HepG2 (cell line): ENCODE data around the gene KBTBD2. TPM values are rescaled to one million over a fixed set of nuclear protein-coding genes. Genes with fewer than 3 reads are reported as not detected.

ENCODE experiments used
- ATF7 ChIP-seq, 2 experiments: fragments of 450-650 bp in 1 of 2; sonication (generic) in 1 of 2; formaldehyde crosslinking in 1 of 2; IDR thresholded peaks; 2 replicates each; pipeline versions ENCODE4 v1.4.0 to v1.6.1; 2016 to 2020; ENCODE audit warnings: antibody characterized with exemption in 1 of 2, mild to moderate bottlenecking in 1 of 2, missing genetic modification reagents in 1 of 2
- ATF7-NPFF ChIP-seq: sonication (generic); formaldehyde crosslinking; IDR thresholded peaks from 2 replicates; pipeline ENCODE4 v1.8.1; 2023; ENCODE audit warnings: mild to moderate bottlenecking, low read depth, missing genetic modification reagents, moderate library complexity
- BCL6 ChIP-seq: IDR thresholded peaks from 2 replicates; pipeline ENCODE4 v1.6.1; 2016; ENCODE audit warnings: missing genetic modification reagents, missing compliant biosample characterization
- EED ChIP-seq: sonication (generic); formaldehyde crosslinking; IDR thresholded peaks from 2 replicates; pipeline ENCODE4 v1.5.0; 2020; ENCODE audit warnings: mild to moderate bottlenecking, missing genetic modification reagents
- FOSL2 ChIP-seq: sonication (generic); formaldehyde crosslinking; IDR thresholded peaks from 2 replicates; pipeline ENCODE4 v1.4.0; 2020; ENCODE audit warnings: missing genetic modification reagents
- KDM6A ChIP-seq: IDR thresholded peaks from 2 replicates; pipeline ENCODE4 v1.6.1; 2016; ENCODE audit warnings: low read depth
- NFAT5 ChIP-seq: sonication (generic); formaldehyde crosslinking; IDR thresholded peaks from 2 replicates; pipeline ENCODE4 v1.4.0; 2020; ENCODE audit warnings: missing genetic modification reagents
- NFATC3 ChIP-seq: sonication (generic); formaldehyde crosslinking; IDR thresholded peaks from 2 replicates; pipeline ENCODE4 v1.5.1; 2020; ENCODE audit warnings: mild to moderate bottlenecking, missing genetic modification reagents
- POLR2AphosphoS2 ChIP-seq: IDR thresholded peaks from 2 replicates; pipeline ENCODE4 v1.6.1; 2011; ENCODE audit warnings: low read depth, low read length, improper control_type of control experiment
- RBM39 ChIP-seq: fragments of 200-400 bp; formaldehyde crosslinking; IDR thresholded peaks from one replicate; pipeline ENCODE4 v1.6.1; 2018; ENCODE audit warnings: antibody characterized with exemption, mild to moderate bottlenecking, low read depth, low read length; ENCODE audit not compliant: poor library complexity, severe bottlenecking
- SALL1 ChIP-seq: sonication (generic); formaldehyde crosslinking; IDR thresholded peaks from 2 replicates; pipeline ENCODE4 v1.8.0; 2022; ENCODE audit warnings: mild to moderate bottlenecking, missing genetic modification reagents
- TFDP2 ChIP-seq: sonication (generic); formaldehyde crosslinking; IDR thresholded peaks from 2 replicates; pipeline ENCODE4 v1.4.0; 2020; ENCODE audit warnings: missing genetic modification reagents
- YEATS4 ChIP-seq: sonication (generic); formaldehyde crosslinking; IDR thresholded peaks from 2 replicates; pipeline ENCODE4 v1.4.0; 2020; ENCODE audit warnings: missing genetic modification reagents, borderline replicate concordance
- ZBTB33 ChIP-seq: sonication (generic); formaldehyde crosslinking; IDR thresholded peaks from 2 replicates; pipeline ENCODE4 v1.4.0; 2020; ENCODE audit warnings: missing genetic modification reagents
- ZNF10 ChIP-seq: sonication (generic); formaldehyde crosslinking; IDR thresholded peaks from 2 replicates; pipeline ENCODE4 v1.4.0; 2020; ENCODE audit warnings: mild to moderate bottlenecking, low read depth, missing genetic modification reagents, borderline replicate concordance
- ZNF207 ChIP-seq: fragments of 450-650 bp; IDR thresholded peaks from 2 replicates; pipeline ENCODE4 v1.6.1; 2016; ENCODE audit warnings: antibody characterized with exemption, borderline replicate concordance
- ZNF253 ChIP-seq: sonication (generic); formaldehyde crosslinking; IDR thresholded peaks from 2 replicates; pipeline ENCODE4 v1.8.0; 2022; ENCODE audit warnings: mild to moderate bottlenecking, missing genetic modification reagents, borderline replicate concordance
- ZNF451 ChIP-seq: sonication (generic); formaldehyde crosslinking; IDR thresholded peaks from 2 replicates; pipeline ENCODE4 v1.5.0; 2020; ENCODE audit warnings: mild to moderate bottlenecking, missing genetic modification reagents
- ZNF770 ChIP-seq: sonication (generic); formaldehyde crosslinking; IDR thresholded peaks from 2 replicates; pipeline ENCODE4 v1.5.0; 2020; ENCODE audit warnings: mild to moderate bottlenecking, missing genetic modification reagents
- polyA plus RNA-seq, 8 experiments: library from polyadenylated mRNA; depleted of rRNA in 3 of 8; stranded (reverse) in 7 of 8; unstranded in 1 of 8; fragments of >200 nt; fragmentation: Illumina TruSeq in 4 of 8; extraction: Trizol in 4 of 8; gene quantifications; 2 replicates each; pipeline versions ENCODE4 v1.2.1 to v1.2.3, GENCODE V29; 2011 to 2016; ENCODE audit warnings: low read depth in 4 of 8, missing spikeins in 1 of 8, mixed read lengths in 1 of 8; ENCODE audit not compliant: insufficient read depth in 1 of 8
- total RNA-seq, 5 experiments: library from RNA; depleted of rRNA; stranded (reverse); fragments of >200 nt; fragmentation: Illumina TruSeq; extraction: Trizol; gene quantifications; 2 replicates each; pipeline ENCODE4 v1.2.3, GENCODE V29; 2016; ENCODE audit warnings: low read depth in 1 of 5

The KBTBD2 gene
- total and polyA plus RNA-seq, 2 of the 13 experiments (the other 11 are each of a cell fraction or from before 2014, with no cell fraction given), result 24.0 to 25.2 TPM

GRCh38 chr7:32891043-32891799 lies at the start of gene KBTBD2 (continued):
- no peak for TF ChIP-seq NFAT5 (CRISPR knock-in tag)
- TF ChIP-seq ZNF207, result no peak
- no peak for TF ChIP-seq ZNF451 (CRISPR knock-in tag)
- TF ChIP-seq ATF7-NPFF (CRISPR knock-in tag), result no peak; the same call in 1 of the 2 replicates
- no peak for TF ChIP-seq TFDP2 (CRISPR knock-in tag)
- TF ChIP-seq RBM39, result peak; percentile 18
- TF ChIP-seq BCL6, result no peak
- TF ChIP-seq SALL1 (CRISPR knock-in tag), result peak; percentile 19
- TF ChIP-seq YEATS4, result peak; percentile 28
- no peak for TF ChIP-seq ZNF253 (CRISPR knock-in tag)
- no peak for TF ChIP-seq EED (CRISPR knock-in tag)
- no peak for TF ChIP-seq ATF7 (IDR thresholded peaks at IDR 0.05)
- TF ChIP-seq ATF7 (CRISPR knock-in tag; IDR thresholded peaks at IDR 0.05), result no peak
- TF ChIP-seq POLR2AphosphoS2, result no peak
- TF ChIP-seq NFATC3 (CRISPR knock-in tag), result no peak
- TF ChIP-seq FOSL2 (CRISPR knock-in tag), result no peak
- TF ChIP-seq ZNF10 (CRISPR knock-in tag), result no peak
- TF ChIP-seq ZNF770 (CRISPR knock-in tag), result peak; percentile 27; the same call in 1 of the 2 replicates
- TF ChIP-seq KDM6A, result no peak
- TF ChIP-seq ZBTB33 (CRISPR knock-in tag), result no peak
